Esophagus squamous epithelium (tissue), 4 donors: Measurements from ENCODE around the gene AP2S1.

ENCODE experiments used
- POLR2A ChIP-seq, 4 donors: fragments of 450-650 bp; IDR thresholded peaks; one replicate each; pipeline ENCODE4 v1.6.1; 2017; ENCODE audit warnings: antibody characterized with exemption in 4 of 4, mild to moderate bottlenecking in 4 of 4, moderate library complexity in 3 of 4
- TF ChIP-seq, protein P1 (sequence below), 6 experiments: fragments of 450-650 bp in 4 of 6; fragments of 200-600 bp in 2 of 6; sonication (generic) in 2 of 6; IDR thresholded peaks; one replicate each; pipeline ENCODE4 v1.5.1; 2016 to 2019; ENCODE audit warnings: antibody characterized with exemption in 6 of 6, mild to moderate bottlenecking in 4 of 6, moderate library complexity in 4 of 6

DNA sequence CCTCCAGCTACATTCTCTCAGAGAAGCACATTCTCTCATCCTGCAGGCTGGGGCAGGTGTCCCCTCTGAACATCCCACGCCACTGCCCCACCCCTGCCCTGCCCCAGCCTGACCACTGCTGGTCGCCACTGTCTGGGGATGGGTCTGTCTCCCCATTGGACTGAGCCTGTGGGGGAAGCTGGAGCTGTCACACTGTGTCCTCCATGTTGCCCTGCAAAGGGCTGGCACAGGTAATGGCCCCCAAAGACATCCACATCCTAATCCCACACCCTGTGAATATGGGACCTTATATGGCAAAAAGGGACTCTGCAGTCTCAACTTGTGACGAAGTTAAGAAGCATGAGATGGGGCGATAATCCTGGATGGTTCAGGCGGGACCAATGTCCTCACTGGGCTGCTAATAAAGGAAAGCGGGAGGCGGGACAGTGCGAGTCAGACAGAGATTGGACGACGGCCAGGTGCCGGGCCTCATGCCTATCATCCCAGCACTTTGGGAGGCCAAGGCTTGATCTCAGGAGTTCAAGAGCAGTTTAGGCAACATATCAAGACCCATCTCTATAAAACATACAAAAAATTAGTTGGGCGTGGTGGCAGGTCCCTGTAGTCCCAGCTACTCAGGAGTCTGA lies 9.1 kb downstream of the AP2S1 start:
- peak in 1 of 4 donors; percentile 8 for TF ChIP-seq POLR2A (IDR thresholded peaks at IDR 0.05)
- TF ChIP-seq, protein P1, sequence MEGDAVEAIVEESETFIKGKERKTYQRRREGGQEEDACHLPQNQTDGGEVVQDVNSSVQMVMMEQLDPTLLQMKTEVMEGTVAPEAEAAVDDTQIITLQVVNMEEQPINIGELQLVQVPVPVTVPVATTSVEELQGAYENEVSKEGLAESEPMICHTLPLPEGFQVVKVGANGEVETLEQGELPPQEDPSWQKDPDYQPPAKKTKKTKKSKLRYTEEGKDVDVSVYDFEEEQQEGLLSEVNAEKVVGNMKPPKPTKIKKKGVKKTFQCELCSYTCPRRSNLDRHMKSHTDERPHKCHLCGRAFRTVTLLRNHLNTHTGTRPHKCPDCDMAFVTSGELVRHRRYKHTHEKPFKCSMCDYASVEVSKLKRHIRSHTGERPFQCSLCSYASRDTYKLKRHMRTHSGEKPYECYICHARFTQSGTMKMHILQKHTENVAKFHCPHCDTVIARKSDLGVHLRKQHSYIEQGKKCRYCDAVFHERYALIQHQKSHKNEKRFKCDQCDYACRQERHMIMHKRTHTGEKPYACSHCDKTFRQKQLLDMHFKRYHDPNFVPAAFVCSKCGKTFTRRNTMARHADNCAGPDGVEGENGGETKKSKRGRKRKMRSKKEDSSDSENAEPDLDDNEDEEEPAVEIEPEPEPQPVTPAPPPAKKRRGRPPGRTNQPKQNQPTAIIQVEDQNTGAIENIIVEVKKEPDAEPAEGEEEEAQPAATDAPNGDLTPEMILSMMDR (IDR thresholded peaks at IDR 0.05) = no peak
